Measurements from ENCODE around the gene ZNF438. TPM values are rescaled to one million over a fixed set of nuclear protein-coding genes. Genes with fewer than 3 reads are reported as not detected.
A peak's percentile ranks its signal among the peaks of the same experiment; 100 is the strongest.
"Not testable (repeated sequence)": the region's sequence is repeated elsewhere in the genome, so short reads cannot be mapped to it uniquely, and the experiment has no call there.

Gene ZNF438
- total RNA-seq, 1 experiment from 2014 or later, result 1.7 TPM

GRCh38 chr10:30816159-30816819, 215.4 kb downstream of the ZNF438 start:
- no peak for DNase-seq (ENCODE audit: low read depth)

- peak; percentile 96 for DNase-seq (ENCODE audit: low read depth)
Measured at GRCh38 chr10:30813872-30814481, 217.7 kb downstream of the ZNF438 start.

DNA sequence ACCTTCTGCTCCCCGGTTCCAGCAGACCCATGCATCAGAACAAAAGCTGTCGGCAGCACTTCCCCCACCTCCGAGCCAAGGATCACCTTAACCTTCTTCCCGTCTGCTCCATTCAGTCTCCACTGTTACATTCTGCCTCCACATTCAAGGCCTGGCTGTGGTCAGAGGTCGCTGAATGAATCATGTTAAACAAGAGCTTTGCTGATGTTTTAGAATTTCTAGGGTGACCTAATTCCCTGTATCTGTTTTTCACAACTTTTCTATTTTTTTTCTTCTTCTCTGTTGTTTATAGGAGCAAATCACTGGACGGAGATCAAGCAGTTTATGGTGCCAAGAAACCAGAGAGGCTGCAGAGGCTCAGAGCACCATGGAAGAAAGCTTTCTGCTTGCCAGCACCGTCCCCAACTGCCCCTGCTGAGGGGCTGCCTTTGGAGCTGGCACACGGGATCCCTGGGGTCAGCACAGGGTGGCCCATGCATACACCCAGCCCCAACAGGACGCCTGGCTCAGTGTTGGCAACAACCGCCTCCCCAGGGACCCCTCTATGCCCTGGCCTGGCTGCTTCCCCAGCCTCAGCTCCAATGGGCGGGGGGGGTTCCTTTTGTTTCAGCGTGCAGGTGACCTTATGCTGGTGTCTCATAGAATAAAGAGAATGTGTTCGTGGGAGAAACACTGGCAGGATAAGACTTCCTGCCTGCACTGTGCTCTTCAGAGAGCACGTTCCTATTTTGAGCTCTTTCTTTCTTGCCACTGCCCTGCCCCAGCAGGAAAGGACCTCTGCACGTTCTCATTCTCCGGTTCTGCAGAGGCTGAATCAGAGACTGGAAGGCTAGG, 219.4 kb downstream of the ZNF438 start:
- DNase-seq (ENCODE audit: low read depth), result peak; percentile 82

DNA sequence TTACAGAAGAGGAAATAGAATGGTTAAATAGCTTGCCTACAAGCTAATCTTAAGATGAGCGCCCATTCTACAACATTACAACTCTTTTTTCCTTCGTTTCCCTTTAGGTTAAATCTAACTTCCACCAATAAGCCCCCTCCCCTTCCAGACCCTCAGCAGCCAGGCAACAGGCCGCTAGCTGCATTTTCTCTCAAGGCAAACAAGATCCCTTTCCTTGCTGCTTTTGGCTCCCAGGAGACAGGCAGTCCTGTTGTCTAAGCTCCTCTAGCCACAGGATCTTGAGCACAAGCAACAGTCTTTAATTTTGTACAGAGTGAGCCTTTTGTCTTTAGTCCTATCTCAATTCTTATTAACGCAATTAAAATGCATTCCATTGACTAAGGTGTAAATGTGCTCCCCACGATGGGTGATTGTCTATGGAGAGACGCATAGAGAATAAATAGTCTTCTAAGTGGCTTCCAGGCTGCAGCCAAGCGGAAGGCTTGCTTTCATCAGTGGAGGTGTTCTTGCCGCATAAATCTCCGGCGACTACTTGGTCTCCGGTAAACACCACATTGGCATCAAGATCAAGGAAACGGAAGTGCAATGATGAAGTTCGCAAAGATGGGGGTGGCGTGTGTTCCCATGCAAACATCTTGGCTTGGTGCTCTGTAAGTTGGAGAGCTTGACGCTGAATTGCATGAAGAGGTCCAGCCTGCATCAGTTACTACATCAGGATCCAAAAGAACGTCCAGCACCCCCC, 220.2 kb downstream of the ZNF438 start:
- no peak for DNase-seq (ENCODE audit: low read depth)

DNA sequence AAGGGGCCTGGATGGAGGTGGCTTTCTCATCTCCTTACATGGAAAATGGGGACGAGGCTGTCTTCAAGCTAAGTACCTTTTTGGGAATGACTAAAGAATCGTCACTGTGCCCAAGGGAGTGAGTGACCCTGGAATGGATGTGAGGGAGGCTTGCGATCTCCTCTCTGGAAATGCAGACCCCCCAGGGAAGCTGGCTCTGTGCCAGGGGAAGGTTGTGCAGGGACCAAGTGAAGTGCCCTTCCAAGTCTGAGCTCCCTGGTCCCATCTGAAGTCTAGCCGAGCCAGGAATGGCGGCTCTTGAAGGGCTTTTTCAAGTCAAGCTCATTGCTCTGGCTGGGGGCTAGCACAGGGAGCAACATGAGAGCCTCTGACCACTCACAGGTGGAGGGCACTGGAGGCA, 221.2 kb downstream of the ZNF438 start:
- DNase-seq (ENCODE audit: low read depth), result no peak

DNA sequence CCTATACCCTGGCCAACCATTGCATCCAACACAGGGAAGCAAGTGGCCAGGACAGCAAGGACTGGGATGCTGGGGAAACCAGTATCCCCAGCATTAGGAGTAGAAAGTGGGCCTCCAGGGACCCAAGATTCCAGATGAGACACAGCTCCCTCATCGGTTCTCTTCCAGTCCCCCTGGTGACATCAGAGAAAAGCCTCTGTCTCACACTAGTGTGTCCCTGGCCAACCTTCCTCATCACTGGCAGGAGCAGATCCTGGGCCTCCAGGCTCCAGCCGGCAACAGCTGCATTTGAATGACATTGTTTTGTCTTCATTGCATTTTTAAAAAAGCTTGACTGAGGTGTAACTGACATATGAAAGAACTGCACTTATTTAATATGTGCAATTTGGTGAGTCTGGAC, 224.8 kb downstream of the ZNF438 start:
- no peak for DNase-seq (ENCODE audit: low read depth)

- DNase-seq (ENCODE audit: low read depth), result no peak
Measured at GRCh38 chr10:30805061-30805460, 226.6 kb downstream of the ZNF438 start.

DNA sequence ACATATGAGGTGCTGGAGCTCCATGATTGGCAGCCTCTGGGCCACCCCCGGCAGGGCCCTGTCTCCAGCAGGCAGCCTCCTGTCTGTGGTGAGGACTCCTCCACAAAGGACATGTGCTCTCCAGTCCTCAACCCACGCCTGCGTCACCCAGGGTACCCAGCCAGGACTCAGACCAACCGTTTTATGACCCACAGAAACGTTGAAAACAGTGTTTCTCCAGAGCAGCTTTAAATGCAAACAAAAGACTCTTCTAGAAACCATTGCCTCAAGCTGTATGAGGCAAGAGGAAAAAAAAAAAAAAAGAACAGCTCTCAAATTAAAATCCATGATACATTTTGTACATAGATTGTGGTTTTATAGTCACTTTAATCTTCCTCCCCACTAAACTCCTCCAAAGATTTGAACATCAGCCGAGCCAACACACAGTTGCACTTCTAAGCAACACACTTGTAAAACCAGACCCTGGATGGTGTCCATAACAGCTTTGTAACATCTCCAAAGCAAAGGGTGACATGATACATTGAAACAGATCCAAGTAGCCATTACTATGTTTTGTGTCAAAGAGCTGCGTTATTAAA, 227.1 kb downstream of the ZNF438 start:
- DNase-seq (ENCODE audit: low read depth), result no peak

DNA sequence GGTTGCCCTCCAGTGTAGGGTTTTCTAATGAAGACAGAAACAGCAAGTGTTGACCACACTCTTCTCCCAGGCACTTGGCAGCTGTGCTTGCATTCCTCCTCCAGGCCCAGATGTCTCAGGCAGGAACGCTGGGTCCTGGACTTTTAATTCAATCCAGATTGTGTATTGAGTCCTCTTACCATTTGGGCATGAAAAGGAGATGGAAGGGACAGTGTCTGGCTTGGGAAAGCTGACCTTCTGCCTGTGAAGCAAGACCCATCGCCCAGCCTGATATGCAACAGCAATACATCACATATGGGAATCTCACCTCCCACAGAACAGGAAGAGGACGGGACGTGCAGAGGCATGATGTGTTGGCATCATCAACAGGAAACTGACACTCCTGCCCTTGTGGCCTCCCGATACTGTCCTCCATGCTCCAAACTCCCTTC, 227.8 kb downstream of the ZNF438 start:
- no peak for DNase-seq (ENCODE audit: low read depth)

- DNase-seq (ENCODE audit: low read depth), result no peak
Measured at GRCh38 chr10:30803058-30803457, 228.6 kb downstream of the ZNF438 start.

DNA sequence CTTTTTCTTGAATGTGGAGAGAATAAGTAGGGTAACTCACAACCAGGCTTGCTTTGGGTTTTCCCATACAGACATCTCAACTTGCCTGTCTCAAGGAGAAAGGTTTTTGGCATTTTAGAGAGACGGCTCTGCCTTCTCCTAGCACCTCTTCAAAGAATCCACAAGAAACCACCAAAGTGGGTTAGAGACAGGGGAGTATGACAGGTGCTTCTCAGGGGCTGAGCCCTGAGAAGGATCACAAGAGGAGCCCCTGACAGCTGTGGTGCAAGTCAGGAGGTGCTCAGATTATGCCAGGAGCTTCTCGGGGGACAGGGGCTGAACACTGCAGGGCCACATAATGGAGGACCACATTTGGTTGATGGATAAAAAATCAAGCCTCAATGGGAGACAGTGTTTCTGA, 231.3 kb downstream of the ZNF438 start:
- DNase-seq (ENCODE audit: low read depth), result no peak

DNA sequence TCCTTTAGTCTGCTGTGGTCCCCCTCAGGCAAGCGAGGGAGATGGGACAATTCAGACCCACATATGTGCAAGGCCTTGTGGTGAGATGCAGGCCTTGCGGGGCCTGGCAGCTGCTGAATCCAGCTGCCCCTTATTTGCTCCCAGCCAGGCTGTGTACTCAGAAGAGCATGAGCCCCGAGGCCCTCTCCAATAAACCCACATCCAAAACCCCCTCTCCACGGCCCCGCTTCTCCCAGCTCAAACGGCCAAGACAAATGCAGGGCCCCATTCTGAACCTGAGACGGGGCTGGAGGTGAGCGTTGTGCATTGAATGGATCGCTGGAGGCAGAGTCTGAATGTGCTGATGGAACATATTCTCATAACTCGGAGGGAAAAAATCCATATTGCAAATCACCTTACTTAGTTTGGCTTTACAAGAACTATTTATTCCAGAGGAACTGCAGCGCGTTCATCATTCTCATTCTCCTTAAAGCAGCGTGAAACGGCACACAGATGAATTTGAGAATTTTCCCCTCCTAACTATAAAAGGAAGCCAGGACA, 232.9 kb downstream of the ZNF438 start:
- no peak for DNase-seq (ENCODE audit: low read depth)

GRCh38 chr10:30795024-30795423, 236.6 kb downstream of the ZNF438 start:
- DNase-seq (ENCODE audit: low read depth), result not testable (repeated sequence)

Measured in HT1080 (cell line).